H1 (cell line): Measurements from ENCODE around the gene FGF2. TPM values are rescaled to one million over a fixed set of nuclear protein-coding genes. Genes with fewer than 3 reads are reported as not detected.

Source experiments
- CTCF ChIA-PET: fragments of 300-600 bp; sonication (Branson Sonifier 250); formaldehyde crosslinking; loops from one replicate; lab custom pipeline; 2021; ENCODE audit not compliant: partially characterized antibody; lab: Charles Lee
- POLR2A ChIA-PET: fragments of 300-600 bp; sonication (Branson Sonifier 250); formaldehyde crosslinking; loops from one replicate; lab custom pipeline; 2021; ENCODE audit warnings: inconsistent platforms; ENCODE audit not compliant: partially characterized antibody; lab: Charles Lee
- DNase-seq, 2 experiments: peaks; one replicate each; pipeline versions ENCODE4 v3.0.0 to v3.0.0-alpha.2; 2010 to 2022; ENCODE audit warnings: low spot score in 2 of 2, low read depth in 1 of 2, mixed read lengths in 1 of 2
- FAIRE-seq: peaks from 2 replicates; lab custom pipeline; 2011; peaks lifted over from hg19 to GRCh38; lab: Jason Lieb, UNC
- H2AFZ ChIP-seq: 2 replicates; pipeline ENCODE4 v1.8.1; 2012; ENCODE audit warnings: low read length, inconsistent platforms
- H2AK5ac ChIP-seq: 2 replicates; pipeline ENCODE4 v1.6.1; 2013; ENCODE audit warnings: low read depth, low read length
- H2BK120ac ChIP-seq: replicated peaks from 2 replicates; pipeline ENCODE3; 2013; ENCODE audit warnings: low read depth, low read length, inconsistent platforms
- H2BK12ac ChIP-seq: 2 replicates; pipeline ENCODE4 v1.6.1; 2013; ENCODE audit warnings: low read depth, low read length
- H2BK15ac ChIP-seq: 2 replicates; pipeline ENCODE4 v1.6.1; 2013; ENCODE audit warnings: low read length
- H2BK20ac ChIP-seq: 2 replicates; pipeline ENCODE4 v1.6.1; 2013; ENCODE audit warnings: low read length
- H2BK5ac ChIP-seq: 2 replicates; pipeline ENCODE4 v1.6.1; 2013; ENCODE audit warnings: low read depth, low read length
- H3K14ac ChIP-seq: 2 replicates; pipeline ENCODE4 v1.6.1; 2013; ENCODE audit warnings: inconsistent platforms; ENCODE audit not compliant: insufficient read length
- H3K18ac ChIP-seq: 2 replicates; pipeline ENCODE4 v1.6.1; 2013; ENCODE audit warnings: low read length; ENCODE audit errors: extremely low read depth
- H3K23ac ChIP-seq: 2 replicates; pipeline ENCODE4 v1.6.1; 2013; ENCODE audit warnings: inconsistent platforms; ENCODE audit not compliant: insufficient read length
- H3K23me2 ChIP-seq: 2 replicates; pipeline ENCODE4 v1.6.1; 2013; ENCODE audit warnings: low read depth, low read length
- H3K27ac ChIP-seq: 2 replicates; pipeline ENCODE4 v1.6.1; 2011; ENCODE audit warnings: low read depth, low read length, inconsistent platforms
- H3K27me3 ChIP-seq, 4 experiments: replicated peaks in 1 of 4; 1 replicate in 1 of 4; 2 replicates in 3 of 4; pipeline versions ENCODE4 v1.6.1 to v1.8.1; 2011 to 2013; ENCODE audit warnings: low read length in 3 of 4, mild to moderate bottlenecking in 3 of 4, inconsistent platforms in 2 of 4, mixed read lengths in 2 of 4, moderate library complexity in 1 of 4; ENCODE audit not compliant: control insufficient read depth in 3 of 4, insufficient read depth in 3 of 4; ENCODE audit errors: extremely low read depth in 1 of 4
- H3K36me3 ChIP-seq, 4 experiments: 2 replicates each; pipeline versions ENCODE4 v1.6.1 to v1.8.1; 2011 to 2013; ENCODE audit warnings: mild to moderate bottlenecking in 4 of 4, low read length in 3 of 4, moderate library complexity in 2 of 4, control low read depth in 1 of 4, inconsistent platforms in 1 of 4; ENCODE audit not compliant: insufficient read depth in 4 of 4, control insufficient read depth in 2 of 4
- H3K4ac ChIP-seq: replicated peaks from 2 replicates; pipeline ENCODE3; 2013; ENCODE audit warnings: low read length, low read depth, mixed read lengths, inconsistent platforms; ENCODE audit not compliant: insufficient read length
- H3K4me1 ChIP-seq, 4 experiments: replicated peaks in 1 of 4; 1 replicate in 1 of 4; 2 replicates in 3 of 4; pipeline versions ENCODE4 v1.6.1 to v1.8.1; 2011 to 2013; ENCODE audit warnings: low read length in 3 of 4, inconsistent platforms in 2 of 4, mixed read lengths in 1 of 4; ENCODE audit not compliant: insufficient read depth in 4 of 4, control insufficient read depth in 3 of 4
- H3K4me2 ChIP-seq, 2 experiments: 2 replicates each; pipeline versions ENCODE4 v1.6.1 to v1.8.1; 2011 to 2013; ENCODE audit warnings: low read depth in 2 of 2, low read length in 2 of 2, control low read depth in 1 of 2, inconsistent platforms in 1 of 2, mild to moderate bottlenecking in 1 of 2; ENCODE audit not compliant: insufficient read depth in 1 of 2
- H3K4me3 ChIP-seq, 4 experiments: fragments of 200-600, 300-600 bp in 1 of 4; sonication (generic), shearing (Covaris generic), sonication (Bioruptor Twin) in 1 of 4; 2 replicates each; pipeline versions ENCODE4 v1.5.1 to v1.8.1; 2011 to 2016; ENCODE audit warnings: low read length in 4 of 4, low read depth in 3 of 4, control low read depth in 2 of 4, inconsistent platforms in 2 of 4, mild to moderate bottlenecking in 2 of 4, mixed read lengths in 1 of 4, moderate library complexity in 1 of 4; ENCODE audit not compliant: insufficient read depth in 2 of 4; ENCODE audit errors: extremely low read depth in 1 of 4
- H3K56ac ChIP-seq: replicated peaks from 2 replicates; pipeline ENCODE3; 2013; ENCODE audit warnings: low read depth, mild to moderate bottlenecking, mixed read lengths, low read length, inconsistent platforms; ENCODE audit not compliant: insufficient read length
- H3K79me1 ChIP-seq: 2 replicates; pipeline ENCODE4 v1.6.1; 2013; ENCODE audit warnings: low read depth, low read length, control low read depth
- H3K79me2 ChIP-seq, 2 experiments: 2 replicates each; pipeline versions ENCODE4 v1.6.1 to v1.8.1; 2012 to 2013; ENCODE audit warnings: low read length in 2 of 2, mild to moderate bottlenecking in 2 of 2, inconsistent platforms in 1 of 2; ENCODE audit not compliant: insufficient read depth in 2 of 2, control insufficient read depth in 1 of 2
- H3K9ac ChIP-seq, 4 experiments: replicated peaks in 1 of 4; 1 replicate in 1 of 4; 2 replicates in 3 of 4; pipeline versions ENCODE4 v1.6.1 to v1.8.1; 2011 to 2013; ENCODE audit warnings: low read depth in 3 of 4, low read length in 3 of 4, control low read depth in 2 of 4, mild to moderate bottlenecking in 2 of 4, moderate library complexity in 2 of 4, inconsistent platforms in 1 of 4; ENCODE audit errors: extremely low read depth in 1 of 4
- H3K9me3 ChIP-seq, 2 experiments: 2 replicates each; pipeline versions ENCODE4 v1.6.1 to v1.8.1; 2012 to 2013; ENCODE audit warnings: mild to moderate bottlenecking in 2 of 2, moderate library complexity in 2 of 2, control low read depth in 1 of 2, inconsistent platforms in 1 of 2, low read depth in 1 of 2, low read length in 1 of 2, mixed read lengths in 1 of 2; ENCODE audit not compliant: insufficient read depth in 2 of 2
- H4K20me1 ChIP-seq, 2 experiments: replicated peaks in 1 of 2; 2 replicates each; pipeline versions ENCODE3 to v1.8.1; 2011 to 2013; ENCODE audit warnings: inconsistent platforms in 2 of 2, low read length in 2 of 2, mild to moderate bottlenecking in 1 of 2; ENCODE audit not compliant: insufficient read depth in 2 of 2, control insufficient read depth in 1 of 2
- H4K5ac ChIP-seq: 2 replicates; pipeline ENCODE4 v1.6.1; 2013; ENCODE audit warnings: low read length, low read depth, mixed read lengths, inconsistent platforms; ENCODE audit not compliant: insufficient read length
- H4K8ac ChIP-seq: 2 replicates; pipeline ENCODE4 v1.8.0; 2013; ENCODE audit warnings: mild to moderate bottlenecking, moderate library complexity, low read length, inconsistent platforms; ENCODE audit not compliant: insufficient read depth; ENCODE audit errors: extremely low read depth
- H4K91ac ChIP-seq: replicated peaks from 2 replicates; pipeline ENCODE3; 2013; ENCODE audit warnings: low read length, mixed read lengths, inconsistent platforms; ENCODE audit not compliant: insufficient read length
- CBX5 ChIP-seq: fragments of 300-800, 300-1000 bp; sonication (generic); IDR thresholded peaks from 2 replicates; pipeline ENCODE4 v1.7.1; 2016; ENCODE audit warnings: antibody characterized with exemption, low read length, low read depth
- CREB1 ChIP-seq: IDR thresholded peaks from 2 replicates; pipeline ENCODE4 v1.6.1; 2012; ENCODE audit warnings: inconsistent platforms
- E2F6 ChIP-seq: IDR thresholded peaks from 2 replicates; pipeline ENCODE4 v1.6.1; 2012; ENCODE audit warnings: inconsistent platforms
- GTF2F1 ChIP-seq: IDR thresholded peaks from 2 replicates; pipeline ENCODE4 v1.6.1; 2012; ENCODE audit warnings: low read depth, low read length, improper control_type of control experiment, borderline replicate concordance
- HDAC6 ChIP-seq: IDR thresholded peaks from one replicate; pipeline ENCODE4 v1.7.1; 2012; ENCODE audit warnings: low read depth, mild to moderate bottlenecking, inconsistent platforms, low read length, moderate library complexity
- MAFK ChIP-seq: IDR thresholded peaks from 2 replicates; pipeline ENCODE4 v1.6.1; 2012; ENCODE audit warnings: low read depth, mild to moderate bottlenecking, improper control_type of control experiment, low read length
- PHF8 ChIP-seq: fragments of 200-600 bp; sonication (generic); conservative IDR thresholded peaks from 2 replicates; pipeline ENCODE4 v1.7.1; 2012; ENCODE audit warnings: low read depth, mild to moderate bottlenecking, inconsistent platforms, low read length, moderate library complexity
- POLR2AphosphoS5 ChIP-seq: IDR thresholded peaks from 2 replicates; pipeline ENCODE4 v1.6.1; 2011; ENCODE audit warnings: low read depth, low read length
- POU5F1 ChIP-seq: IDR thresholded peaks from 2 replicates; pipeline ENCODE4 v1.6.1; 2011; ENCODE audit warnings: low read depth, mild to moderate bottlenecking, low read length, moderate library complexity
- RXRA ChIP-seq: IDR thresholded peaks from 2 replicates; pipeline ENCODE4 v1.6.1; 2011; ENCODE audit warnings: low read depth, mild to moderate bottlenecking, low read length, moderate library complexity; ENCODE audit not compliant: insufficient read depth
- SIN3A ChIP-seq, 2 experiments: IDR thresholded peaks in 1 of 2; conservative IDR thresholded peaks in 1 of 2; 2 replicates each; pipeline ENCODE4 v1.6.1; 2011 to 2012; ENCODE audit warnings: low read length in 2 of 2, improper control_type of control experiment in 1 of 2, low read depth in 1 of 2, mild to moderate bottlenecking in 1 of 2
- TBP ChIP-seq: IDR thresholded peaks from 2 replicates; pipeline ENCODE4 v1.6.1; 2011; ENCODE audit warnings: low read depth, low read length, improper control_type of control experiment
- TCF12 ChIP-seq: IDR thresholded peaks from 2 replicates; pipeline ENCODE4 v1.6.1; 2011; ENCODE audit warnings: low read depth, mild to moderate bottlenecking, low read length
- ZNF274 ChIP-seq: IDR thresholded peaks from 2 replicates; pipeline ENCODE4 v1.7.0; 2012; ENCODE audit warnings: low read length, borderline replicate concordance; ENCODE audit errors: extremely low read depth
- WGBS, 2 experiments: shearing (Covaris generic) in 1 of 2; methylation state at CpG; one replicate each; pipeline versions ENCODE4 v1.1.6 to v1.1.7; 2013 to 2015; ENCODE audit warnings: low lambda C conversion rate in 2 of 2, mixed read lengths in 2 of 2, inconsistent platforms in 1 of 2, low coverage in 1 of 2, missing lambda C conversion rate in 1 of 2; ENCODE audit not compliant: insufficient replicate concordance in 2 of 2, insufficient coverage in 1 of 2, insufficient read length in 1 of 2; ENCODE audit errors: extremely low coverage in 1 of 2, missing lambda C conversion rate in 1 of 2; 5-methylcytosine and 5-hydroxymethylcytosine counted together
- polyA plus RNA-seq, 7 experiments: library from polyadenylated mRNA; depleted of rRNA in 3 of 7; stranded (reverse) in 5 of 7; unstranded in 2 of 7; fragments of >200 nt in 5 of 7; fragments of 200-250 nt in 2 of 7; gene quantifications; 1 replicate in 5 of 7; 2 replicates in 1 of 7; 4 replicates in 1 of 7; pipeline versions ENCODE4 v1.2.1 to v1.2.3, GENCODE V29; 2011 to 2013; ENCODE audit warnings: missing spikeins in 2 of 7, mixed read lengths in 2 of 7
- total RNA-seq: library from RNA; stranded (reverse); fragmentation: NEBNext Ultra II Directional; extraction: Animal tissue kit (Norgen Biotek cat#: 25700); gene quantifications from 2 replicates; pipeline ENCODE4 v1.2.1, GENCODE V29; 2021

Gene FGF2
- total and polyA plus RNA-seq, 2 of the 8 experiments (the other 6 are each of a cell fraction or from before 2014, with no cell fraction given), result 23.4 to 145 TPM

DNA sequence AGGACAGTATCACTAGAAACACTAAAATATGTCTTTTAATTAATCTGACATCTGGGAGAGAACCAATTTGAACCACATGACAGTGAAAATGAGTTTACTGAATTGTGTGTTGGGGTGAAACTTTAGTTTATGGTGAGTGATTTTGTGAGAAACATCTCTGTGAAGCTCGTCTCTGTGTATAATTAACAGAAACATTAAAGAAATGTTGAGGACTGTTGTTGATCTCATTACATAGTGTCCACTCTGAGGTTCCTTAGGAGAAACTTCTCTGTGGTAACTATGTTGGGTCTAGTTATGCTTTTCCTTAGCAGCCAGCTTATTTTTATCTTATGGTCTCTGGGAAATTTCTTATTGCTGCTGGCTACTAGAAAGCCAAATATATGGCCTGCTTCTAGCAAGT lies 15.8 kb downstream of the FGF2 start:
- POLR2A ChIA-PET, result interaction anchor here (0.8 to 19.7 kb wide), 3 partner anchors 10 to 54 kb away, joined by 3 to 278 read pairs (median 59); partner anchors contain the start of gene FGF2
- peaks cover 3 to 83% (median 28%) of the 10 kb centered on the region in 4 experiments; a peak in 6 of 8 replicates for H3K36me3 ChIP-seq
- H3K4me1 ChIP-seq, result peaks cover 0 to 28% (median 13%) of the 10 kb centered on the region in 4 experiments; a peak in 6 of 7 replicates
- no peak overlapping the region for H2BK120ac ChIP-seq
- DNase-seq (no peak), FAIRE-seq (no peak)
- no peak overlapping the region for H2BK5ac ChIP-seq
- H3K14ac ChIP-seq, result no peak overlapping the region
- H3K27ac ChIP-seq, result no peak overlapping the region
- H3K18ac ChIP-seq, result no peak overlapping the region
- H3K23me2 ChIP-seq, result no peaks in the 10 kb centered on the region
- H3K4me3 ChIP-seq, result no peak overlapping the region
- H4K20me1 ChIP-seq, result peaks cover 34 to 36% of the 10 kb centered on the region in 2 experiments
- peaks cover 5% of the 10 kb centered on the region for H3K79me1 ChIP-seq
- no peak overlapping the region for H2AK5ac ChIP-seq
- H2BK12ac ChIP-seq, result no peak overlapping the region
- WGBS, 2 experiments, result 85% methylated on average over 1 of the region's 1 CpG; no CpG with 5 or more reads in 1 of the 2 experiments
- no peak overlapping the region for H4K5ac ChIP-seq
- no peaks in the 10 kb centered on the region for H3K9me3 ChIP-seq
- no peak overlapping the region for H4K8ac ChIP-seq
- H3K4me2 ChIP-seq, result no peak overlapping the region; a peak in 1 of 4 replicates
- H3K23ac ChIP-seq, result no peak overlapping the region
- H2AFZ ChIP-seq, result no peak overlapping the region
- H3K27me3 ChIP-seq, result no peaks in the 10 kb centered on the region
- no peak overlapping the region for H2BK15ac ChIP-seq
- H2BK20ac ChIP-seq, result no peak overlapping the region
- H3K4ac ChIP-seq, result no peak overlapping the region
- H3K9ac ChIP-seq, result no peak overlapping the region
- H3K79me2 ChIP-seq, result peaks cover 53 to 100% of the 10 kb centered on the region in 2 experiments
- H4K91ac ChIP-seq, result no peak overlapping the region
- CTCF ChIA-PET, result interaction anchor here (0.8 kb wide), 1 partner anchor 9 kb away, joined by 3 read pairs; no protein-coding TSS in a partner anchor
- H3K56ac ChIP-seq, result no peak overlapping the region
- no peak for TF ChIP-seq E2F6
- TF ChIP-seq POLR2AphosphoS5, result no peak; the same call in 1 of the 2 replicates
- no peak for TF ChIP-seq HDAC6
- TF ChIP-seq MAFK, result no peak
- no peak for TF ChIP-seq CBX5
- TF ChIP-seq TCF12, result no peak
- TF ChIP-seq PHF8, result no peak
- no peak for TF ChIP-seq GTF2F1
- TF ChIP-seq POU5F1, result no peak
- TF ChIP-seq SIN3A (conservative IDR thresholded peaks at IDR 0.05 in 1 of 2, IDR thresholded peaks at IDR 0.05 in 1 of 2; ENCODE audit: low read depth in 1 of 2, low read length in 2 of 2), result no peak
- no peak for TF ChIP-seq CREB1
- no peak for TF ChIP-seq RXRA
- TF ChIP-seq TBP, result no peak
- no peak for TF ChIP-seq ZNF274
